ENCODE measurements around the gene TARDBP. TPM values are rescaled to one million over a fixed set of nuclear protein-coding genes. Genes with fewer than 3 reads are reported as not detected.
"Not testable (repeated sequence)": the region's sequence is repeated elsewhere in the genome, so short reads cannot be mapped to it uniquely, and the experiment has no call there.

TARDBP gene
- total and polyA plus RNA-seq, 4 donors, result 59.2 to 215 (median 160) TPM

GRCh38 chr1:11024874-11025203, 12.4 kb downstream of the TARDBP start:
- no CpG with 5 or more reads among the region's 2 CpGs for WGBS (ENCODE audit: insufficient coverage)
- no peaks in the 10 kb centered on the region for H3K9me3 ChIP-seq (ENCODE audit: control insufficient read depth, insufficient read depth, low read length)
- H3K4me3 ChIP-seq (ENCODE audit: low read depth, low read length), result no peak overlapping the region
- no peak for DNase-seq (ENCODE audit: low read depth in 4 of 6, low spot score in 6 of 6)
- H3K36me3 ChIP-seq (ENCODE audit: control insufficient read depth, insufficient read depth, low read length), result peaks cover 34% of the 10 kb centered on the region
- no peak overlapping the region for H3K27ac ChIP-seq (ENCODE audit: low read depth, low read length)
- H3K27me3 ChIP-seq (ENCODE audit: control insufficient read depth, insufficient read depth, low read length), result no peaks in the 10 kb centered on the region
- H3K4me1 ChIP-seq (ENCODE audit: control insufficient read depth, insufficient read depth, low read length), result no peaks in the 10 kb centered on the region

DNA sequence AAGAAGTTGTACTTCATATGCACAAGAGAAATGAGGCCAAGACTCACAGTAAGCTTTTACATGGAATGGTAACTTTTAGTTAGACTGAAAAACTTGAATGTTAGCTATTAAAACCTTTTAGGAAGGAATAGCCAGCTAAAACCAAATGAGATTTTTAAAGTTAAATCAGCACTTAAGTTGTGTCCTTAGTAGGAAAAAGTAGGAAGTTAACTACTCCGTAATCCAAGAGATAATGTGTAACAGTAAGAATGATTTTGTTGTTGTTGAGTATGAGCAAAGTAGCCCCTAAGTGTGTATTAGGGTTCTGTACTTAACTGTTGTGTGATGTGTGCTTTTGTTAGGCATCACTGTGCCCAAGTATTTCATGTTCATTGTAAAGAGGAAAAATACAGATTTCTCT, 13.2 kb downstream of the TARDBP start:
- no peaks in the 10 kb centered on the region for H3K4me1 ChIP-seq (ENCODE audit: control insufficient read depth, insufficient read depth, low read length)
- no peaks in the 10 kb centered on the region for H3K9me3 ChIP-seq (ENCODE audit: control insufficient read depth, insufficient read depth, low read length)
- no peaks in the 10 kb centered on the region for H3K27me3 ChIP-seq (ENCODE audit: control insufficient read depth, insufficient read depth, low read length)
- no peak overlapping the region for H3K4me3 ChIP-seq (ENCODE audit: low read depth, low read length)
- DNase-seq (ENCODE audit: low read depth in 4 of 6, low spot score in 6 of 6), result no peak
- peaks cover 26% of the 10 kb centered on the region for H3K36me3 ChIP-seq (ENCODE audit: control insufficient read depth, insufficient read depth, low read length)
- H3K27ac ChIP-seq (ENCODE audit: low read depth, low read length), result no peak overlapping the region
- no CpG with 5 or more reads among the region's 1 CpG for WGBS (ENCODE audit: insufficient coverage)

- Histone ChIP-seq H3K27me3 (ENCODE audit: control insufficient read depth, insufficient read depth, low read length) (no peaks in the 10 kb centered on the region), H3K4me3 (ENCODE audit: low read depth, low read length) (no peak overlapping the region), H3K9me3 (ENCODE audit: control insufficient read depth, insufficient read depth, low read length) (no peaks in the 10 kb centered on the region), H3K36me3 (ENCODE audit: control insufficient read depth, insufficient read depth, low read length) (peaks cover 26% of the 10 kb centered on the region), H3K27ac (ENCODE audit: low read depth, low read length) (no peak overlapping the region), H3K4me1 (ENCODE audit: control insufficient read depth, insufficient read depth, low read length) (no peaks in the 10 kb centered on the region)
- no peak for DNase-seq (ENCODE audit: low read depth in 4 of 6, low spot score in 6 of 6)
- no CpG with 5 or more reads among the region's 1 CpG for WGBS (ENCODE audit: insufficient coverage)
These were observed 13.6 kb downstream of the TARDBP start for GRCh38 chr1:11026052-11026451.

- Histone ChIP-seq H3K4me1 (ENCODE audit: control insufficient read depth, insufficient read depth, low read length) (no peaks in the 10 kb centered on the region), H3K27ac (ENCODE audit: low read depth, low read length) (no peak overlapping the region), H3K9me3 (ENCODE audit: control insufficient read depth, insufficient read depth, low read length) (no peaks in the 10 kb centered on the region), H3K36me3 (ENCODE audit: control insufficient read depth, insufficient read depth, low read length) (peaks cover 18% of the 10 kb centered on the region), H3K4me3 (ENCODE audit: low read depth, low read length) (no peak overlapping the region), H3K27me3 (ENCODE audit: control insufficient read depth, insufficient read depth, low read length) (no peaks in the 10 kb centered on the region)
- DNase-seq (ENCODE audit: low read depth in 4 of 6, low spot score in 6 of 6), result no peak
- 100% methylated on average over 4 of the region's 5 CpGs for WGBS (ENCODE audit: insufficient coverage)
These were observed 14.4 kb downstream of the TARDBP start for GRCh38 chr1:11026903-11027302.

DNA sequence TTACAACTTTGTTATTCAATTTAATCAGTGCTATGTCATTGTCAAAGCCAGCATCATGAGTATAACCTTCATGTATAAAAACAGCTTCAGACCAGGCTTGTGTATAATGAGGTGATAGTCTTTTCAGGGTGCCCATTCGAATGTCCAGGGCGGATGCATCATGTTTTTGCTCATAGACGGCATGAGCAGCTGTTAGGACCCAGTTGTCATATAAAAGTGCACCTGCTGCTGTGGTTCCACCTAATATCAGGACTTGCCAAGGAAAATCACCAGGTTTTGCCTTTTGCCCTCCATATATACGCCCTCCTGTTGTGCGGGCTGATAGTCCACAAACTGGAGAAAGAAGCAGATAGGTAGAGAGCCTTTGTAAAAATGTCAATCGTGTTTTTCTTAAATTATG, 14.9 kb downstream of the TARDBP start:
- peaks cover 14% of the 10 kb centered on the region for H3K36me3 ChIP-seq (ENCODE audit: control insufficient read depth, insufficient read depth, low read length)
- no peaks in the 10 kb centered on the region for H3K9me3 ChIP-seq (ENCODE audit: control insufficient read depth, insufficient read depth, low read length)
- no peaks in the 10 kb centered on the region for H3K4me1 ChIP-seq (ENCODE audit: control insufficient read depth, insufficient read depth, low read length)
- no peak overlapping the region for H3K4me3 ChIP-seq (ENCODE audit: low read depth, low read length)
- no peak overlapping the region for H3K27ac ChIP-seq (ENCODE audit: low read depth, low read length)
- no peak for DNase-seq (ENCODE audit: low read depth in 4 of 6, low spot score in 6 of 6)
- H3K27me3 ChIP-seq (ENCODE audit: control insufficient read depth, insufficient read depth, low read length), result no peaks in the 10 kb centered on the region
- 58% methylated on average over 3 of the region's 6 CpGs for WGBS (ENCODE audit: insufficient coverage)

GRCh38 chr1:11028018-11028417, 15.6 kb downstream of the TARDBP start:
- H3K4me1 ChIP-seq (ENCODE audit: control insufficient read depth, insufficient read depth, low read length), result no peaks in the 10 kb centered on the region
- no peak for DNase-seq (ENCODE audit: low read depth in 4 of 6, low spot score in 6 of 6)
- no peak overlapping the region for H3K4me3 ChIP-seq (ENCODE audit: low read depth, low read length)
- H3K27me3 ChIP-seq (ENCODE audit: control insufficient read depth, insufficient read depth, low read length), result no peaks in the 10 kb centered on the region
- no CpG with 5 or more reads among the region's 3 CpGs for WGBS (ENCODE audit: insufficient coverage)
- no peak overlapping the region for H3K27ac ChIP-seq (ENCODE audit: low read depth, low read length)
- peaks cover 13% of the 10 kb centered on the region for H3K36me3 ChIP-seq (ENCODE audit: control insufficient read depth, insufficient read depth, low read length)
- H3K9me3 ChIP-seq (ENCODE audit: control insufficient read depth, insufficient read depth, low read length), result no peaks in the 10 kb centered on the region

DNA sequence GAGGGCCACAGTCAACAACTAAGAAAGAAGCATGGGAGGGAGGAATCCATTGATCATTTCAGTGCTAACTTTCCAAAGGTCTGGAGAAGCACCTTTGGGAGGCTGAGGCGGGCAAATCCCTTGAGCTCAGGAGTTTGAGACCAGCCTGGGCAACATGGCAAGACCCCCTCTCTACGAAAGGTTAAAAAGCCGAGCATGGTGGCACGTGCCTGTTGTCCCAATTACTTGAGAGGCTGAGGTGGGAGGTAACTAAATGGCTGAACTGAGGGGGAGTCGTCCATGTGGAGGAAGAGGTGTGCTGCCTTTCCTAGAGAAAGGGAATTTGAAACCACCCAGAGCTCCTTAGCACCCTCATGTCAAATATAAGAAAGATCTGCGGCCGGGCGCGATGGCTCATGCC, 18.4 kb downstream of the TARDBP start:
- 94% methylated on average over 3 of the region's 9 CpGs for WGBS (ENCODE audit: insufficient coverage)
- Histone ChIP-seq H3K9me3 (ENCODE audit: control insufficient read depth, insufficient read depth, low read length) (no peaks in the 10 kb centered on the region), H3K27me3 (ENCODE audit: control insufficient read depth, insufficient read depth, low read length) (no peaks in the 10 kb centered on the region), H3K4me3 (ENCODE audit: low read depth, low read length) (no peak overlapping the region), H3K36me3 (ENCODE audit: control insufficient read depth, insufficient read depth, low read length) (peaks cover 11% of the 10 kb centered on the region), H3K27ac (ENCODE audit: low read depth, low read length) (no peak overlapping the region), H3K4me1 (ENCODE audit: control insufficient read depth, insufficient read depth, low read length) (no peaks in the 10 kb centered on the region)
- no peak for DNase-seq (ENCODE audit: low read depth in 4 of 6, low spot score in 6 of 6)

- H3K9me3 ChIP-seq (ENCODE audit: control insufficient read depth, insufficient read depth, low read length), result no peaks in the 10 kb centered on the region
- no peaks in the 10 kb centered on the region for H3K27me3 ChIP-seq (ENCODE audit: control insufficient read depth, insufficient read depth, low read length)
- WGBS (ENCODE audit: insufficient coverage), result 95% methylated on average over 5 of the region's 10 CpGs
- peaks cover 11% of the 10 kb centered on the region for H3K36me3 ChIP-seq (ENCODE audit: control insufficient read depth, insufficient read depth, low read length)
- H3K4me1 ChIP-seq (ENCODE audit: control insufficient read depth, insufficient read depth, low read length), result no peaks in the 10 kb centered on the region
- no peak for DNase-seq (ENCODE audit: low read depth in 4 of 6, low spot score in 6 of 6)
- no peak overlapping the region for H3K27ac ChIP-seq (ENCODE audit: low read depth, low read length)
- no peak overlapping the region for H3K4me3 ChIP-seq (ENCODE audit: low read depth, low read length)
These were observed 19.3 kb downstream of the TARDBP start for GRCh38 chr1:11031624-11032262.

DNA sequence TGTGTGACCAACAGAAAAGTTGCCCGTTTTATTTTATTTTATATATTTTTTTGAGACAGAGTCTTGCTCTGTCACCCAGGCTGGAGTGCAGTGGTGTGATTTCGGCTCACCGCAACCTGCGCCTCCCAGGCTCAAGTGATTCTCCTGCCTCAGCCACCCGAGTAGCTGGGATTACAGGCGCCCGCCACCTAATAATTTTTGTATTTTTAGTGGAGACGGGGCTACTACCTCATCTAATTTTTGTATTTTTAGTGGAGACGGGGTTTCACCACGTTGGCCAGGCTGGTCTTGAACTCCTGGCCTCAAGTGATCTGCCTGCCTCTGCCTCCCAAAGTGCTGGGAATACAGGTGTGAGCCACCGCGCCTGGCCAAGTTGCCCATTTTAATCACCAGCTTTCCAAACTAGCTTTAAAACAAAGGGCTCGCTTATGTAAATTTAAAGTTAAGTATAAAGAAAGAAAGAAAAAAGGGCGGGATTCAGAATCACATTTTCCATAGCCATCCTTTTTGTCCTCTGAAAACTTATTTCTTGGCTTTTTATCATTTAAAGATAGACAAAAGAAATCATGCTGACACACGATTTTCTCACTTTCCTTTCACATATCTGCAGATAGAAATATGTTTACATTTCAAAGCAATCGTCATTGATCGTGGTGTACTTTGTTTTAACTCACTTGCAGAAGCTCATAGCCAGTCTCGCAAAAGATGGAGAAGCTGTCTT, 24.7 kb downstream of the TARDBP start:
- DNase-seq (ENCODE audit: low read depth in 4 of 6, low spot score in 6 of 6); H3K9me3 ChIP-seq (ENCODE audit: control insufficient read depth, insufficient read depth, low read length): not testable (repeated sequence)
- 45% methylated on average over 8 of the region's 18 CpGs for WGBS (ENCODE audit: insufficient coverage)

GRCh38 chr1:11037740-11038182, 25.3 kb downstream of the TARDBP start:
- Histone ChIP-seq H3K4me1 (ENCODE audit: control insufficient read depth, insufficient read depth, low read length) (peaks cover 5% of the 10 kb centered on the region), H3K4me3 (ENCODE audit: low read depth, low read length) (no peak overlapping the region), H3K27ac (ENCODE audit: low read depth, low read length) (no peak overlapping the region), H3K9me3 (ENCODE audit: control insufficient read depth, insufficient read depth, low read length) (no peaks in the 10 kb centered on the region), H3K27me3 (ENCODE audit: control insufficient read depth, insufficient read depth, low read length) (no peaks in the 10 kb centered on the region), H3K36me3 (ENCODE audit: control insufficient read depth, insufficient read depth, low read length) (no peaks in the 10 kb centered on the region)
- 0% methylated on average over 4 of the region's 8 CpGs for WGBS (ENCODE audit: insufficient coverage)
- DNase-seq (ENCODE audit: low read depth in 4 of 6, low spot score in 6 of 6), result peak; percentile 78 to 97 (median 83)

More for the DNA sequence above, 24.7 kb downstream of the TARDBP start:
- not testable (repeated sequence) for H3K4me3 ChIP-seq (ENCODE audit: low read depth, low read length); H3K36me3 ChIP-seq (ENCODE audit: control insufficient read depth, insufficient read depth, low read length); H3K4me1 ChIP-seq (ENCODE audit: control insufficient read depth, insufficient read depth, low read length); H3K27me3 ChIP-seq (ENCODE audit: control insufficient read depth, insufficient read depth, low read length); H3K27ac ChIP-seq (ENCODE audit: low read depth, low read length)
